Mammary epithelial cell (primary cell): ENCODE measurements around the gene AKR1C3.

Source experiments
- CTCF ChIP-seq, 2 donors: IDR thresholded peaks in 1 of 2; conservative IDR thresholded peaks in 1 of 2; 2 replicates each; pipeline ENCODE4 v1.5.1; 2011 to 2012; ENCODE audit warnings: inconsistent platforms in 2 of 2, low read length in 2 of 2, mild to moderate bottlenecking in 2 of 2, control low read depth in 1 of 2, low read depth in 1 of 2; ENCODE audit not compliant: insufficient read depth in 1 of 2; ENCODE audit errors: extremely low read depth in 1 of 2
- EZH2 ChIP-seq: IDR thresholded peaks from 2 replicates; pipeline ENCODE4 v1.6.1; 2012; ENCODE audit warnings: low read length, inconsistent platforms, borderline replicate concordance

GRCh38 chr10:5117026-5117425 is 22.8 kb downstream of the AKR1C3 start:
- no peak for TF ChIP-seq EZH2
- no peak for TF ChIP-seq CTCF (conservative IDR thresholded peaks at IDR 0.05 in 1 of 2, IDR thresholded peaks at IDR 0.05 in 1 of 2; ENCODE audit: extremely low read depth in 1 of 2, insufficient read depth in 1 of 2, low read depth in 1 of 2, low read length in 2 of 2)
